IMR-90 (cell line): Measurements from ENCODE around the gene NECTIN4. TPM values are rescaled to one million over a fixed set of nuclear protein-coding genes. Genes with fewer than 3 reads are reported as not detected.

ENCODE experiments used
- ATAC-seq: fragments of 200-7000 bp; cut with Tn5 transposase; 2 replicates; pipeline ENCODE4 v1.9.1; 2020; ENCODE audit warnings: low read depth, mild to moderate bottlenecking, moderate library complexity
- BruUV-seq: library from RNA; stranded (reverse); fragments of 400-500 nt; replicated peaks from 2 replicates; lab custom pipeline; 2021; lab: Mats Ljungman, UMichigan
- CTCF ChIA-PET: fragments of 300-600 bp; formaldehyde crosslinking; extraction: SDS; loops from one replicate; lab custom pipeline; 2021; ENCODE audit warnings: antibody characterized with exemption; lab: Yijun Ruan, JAX
- POLR2A ChIA-PET: fragments of 300-600 bp; sonication (Branson Sonifier 250); formaldehyde crosslinking; loops from one replicate; lab custom pipeline; 2022; ENCODE audit warnings: antibody characterized with exemption; ENCODE audit not compliant: unreplicated experiment; lab: Charles Lee
- DNase-seq: peaks from one replicate; pipeline ENCODE4 v3.0.0; 2013
- H2AFZ ChIP-seq: replicated peaks from 2 replicates; pipeline ENCODE3; 2013; ENCODE audit warnings: low read length, mild to moderate bottlenecking; ENCODE audit not compliant: poor library complexity
- H2AK5ac ChIP-seq: 2 replicates; pipeline ENCODE4 v1.6.1; 2013; ENCODE audit warnings: low read depth, low read length, inconsistent platforms
- H2AK9ac ChIP-seq: replicated peaks from 2 replicates; pipeline ENCODE3; 2013; ENCODE audit warnings: mild to moderate bottlenecking, low read depth, low read length, moderate library complexity; ENCODE audit not compliant: poor library complexity
- H2BK120ac ChIP-seq: 2 replicates; pipeline ENCODE4 v1.6.1; 2013; ENCODE audit warnings: low read depth, low read length, inconsistent platforms
- H2BK15ac ChIP-seq: 3 replicates; pipeline ENCODE4 v1.6.1; 2013; ENCODE audit warnings: low read depth, low read length, inconsistent platforms
- H2BK20ac ChIP-seq: 2 replicates; pipeline ENCODE4 v1.6.1; 2013; ENCODE audit warnings: low read depth, mild to moderate bottlenecking, inconsistent platforms, low read length, moderate library complexity
- H2BK5ac ChIP-seq: 2 replicates; pipeline ENCODE4 v1.6.1; 2013; ENCODE audit warnings: mild to moderate bottlenecking, low read depth, low read length, inconsistent platforms; ENCODE audit not compliant: poor library complexity, severe bottlenecking
- H3K14ac ChIP-seq: replicated peaks from 2 replicates; pipeline ENCODE4 v1.6.1; 2013; ENCODE audit warnings: low read depth, low read length, inconsistent platforms
- H3K18ac ChIP-seq: 2 replicates; pipeline ENCODE4 v1.6.1; 2013; ENCODE audit warnings: low read depth, low read length, control low read depth
- H3K23ac ChIP-seq: 2 replicates; pipeline ENCODE4 v1.6.1; 2013; ENCODE audit warnings: low read depth, low read length, inconsistent platforms
- H3K27ac ChIP-seq: 2 replicates; pipeline ENCODE4 v1.5.1; 2013; ENCODE audit warnings: mild to moderate bottlenecking, control low read depth, low read length; ENCODE audit not compliant: insufficient read depth
- H3K27me3 ChIP-seq: 2 replicates; pipeline ENCODE4 v1.6.1; 2013; ENCODE audit warnings: low read length; ENCODE audit not compliant: control insufficient read depth, insufficient read depth
- H3K36me3 ChIP-seq: 2 replicates; pipeline ENCODE4 v1.6.1; 2013; ENCODE audit warnings: low read length, mixed read lengths; ENCODE audit not compliant: control insufficient read depth, insufficient read depth
- H3K4ac ChIP-seq: 2 replicates; pipeline ENCODE4 v1.6.1; 2013; ENCODE audit warnings: low read depth, low read length, inconsistent platforms
- H3K4me1 ChIP-seq: 2 replicates; pipeline ENCODE4 v1.6.1; 2013; ENCODE audit warnings: low read length, mixed read lengths; ENCODE audit not compliant: control insufficient read depth, insufficient read depth
- H3K4me2 ChIP-seq: 2 replicates; pipeline ENCODE4 v1.6.1; 2013; ENCODE audit warnings: low read depth, mild to moderate bottlenecking, control low read depth, low read length, moderate library complexity
- H3K4me3 ChIP-seq: 2 replicates; pipeline ENCODE4 v1.5.1; 2013; ENCODE audit warnings: low read depth, mild to moderate bottlenecking, control low read depth, low read length, moderate library complexity; ENCODE audit not compliant: insufficient read depth
- H3K56ac ChIP-seq: 2 replicates; pipeline ENCODE4 v1.6.1; 2013; ENCODE audit warnings: low read length, inconsistent platforms; ENCODE audit not compliant: insufficient read depth; ENCODE audit errors: extremely low read depth
- H3K79me1 ChIP-seq, 2 experiments: 2 replicates each; pipeline ENCODE4 v1.6.1; 2013; ENCODE audit warnings: low read length in 2 of 2, inconsistent platforms in 1 of 2, low read depth in 1 of 2
- H3K9ac ChIP-seq: 2 replicates; pipeline ENCODE4 v1.6.1; 2013; ENCODE audit warnings: low read depth, low read length, control low read depth
- H3K9me1 ChIP-seq: 2 replicates; pipeline ENCODE4 v1.6.1; 2013; ENCODE audit warnings: low read length, inconsistent platforms; ENCODE audit not compliant: insufficient read depth
- H3K9me3 ChIP-seq: 2 replicates; pipeline ENCODE4 v1.6.1; 2013; ENCODE audit warnings: low read length; ENCODE audit not compliant: control insufficient read depth, insufficient read depth
- H4K20me1 ChIP-seq: 2 replicates; pipeline ENCODE4 v1.6.1; 2013; ENCODE audit warnings: low read length, inconsistent platforms; ENCODE audit not compliant: insufficient read depth
- H4K5ac ChIP-seq: 2 replicates; pipeline ENCODE4 v1.6.1; 2013; ENCODE audit warnings: mild to moderate bottlenecking, low read depth, low read length, control low read depth
- H4K8ac ChIP-seq, 2 experiments: 2 replicates each; pipeline ENCODE4 v1.6.1; 2013; ENCODE audit warnings: low read depth in 2 of 2, low read length in 2 of 2, control low read depth in 1 of 2, inconsistent platforms in 1 of 2
- H4K91ac ChIP-seq: 2 replicates; pipeline ENCODE4 v1.6.1; 2013; ENCODE audit warnings: low read depth, low read length, inconsistent platforms; ENCODE audit not compliant: insufficient read depth
- BHLHE40 ChIP-seq: fragments of 150-350 bp; IDR thresholded peaks from 2 replicates; pipeline ENCODE4 v1.6.1; 2016; ENCODE audit warnings: mild to moderate bottlenecking, low read depth, low read length
- CHD1 ChIP-seq: IDR thresholded peaks from 2 replicates; pipeline ENCODE4 v1.6.1; 2012; ENCODE audit warnings: low read depth, low read length, improper control_type of control experiment
- FOS ChIP-seq: fragments of 150-350 bp; IDR thresholded peaks from 2 replicates; pipeline ENCODE4 v1.6.1; 2016; ENCODE audit warnings: low read depth, low read length
- MAFK ChIP-seq: IDR thresholded peaks from 2 replicates; pipeline ENCODE4 v1.6.1; 2012; ENCODE audit warnings: low read depth, low read length, improper control_type of control experiment
- MAZ ChIP-seq: IDR thresholded peaks from 2 replicates; pipeline ENCODE4 v1.6.1; 2012; ENCODE audit warnings: low read depth, mild to moderate bottlenecking, low read length, improper control_type of control experiment, moderate library complexity, borderline replicate concordance
- WGBS, 2 experiments: methylation state at CpG; one replicate each; pipeline versions ENCODE4 v1.1.5 to v1.1.7; 2013; ENCODE audit warnings: missing lambda C conversion rate in 2 of 2; ENCODE audit not compliant: insufficient read length in 1 of 2; ENCODE audit errors: extremely low coverage in 2 of 2; 5-methylcytosine and 5-hydroxymethylcytosine counted together
- dilution Hi-C: fragments of 300-500 bp; cut with HindIII; formaldehyde crosslinking; loops from one replicate; pipeline ENCODE4 v1.14.3; 2018; ENCODE audit warnings: low sequenced_read_pairs; ENCODE audit not compliant: unreplicated experiment
- in situ Hi-C: fragments of 300-500 bp; cut with MboI; formaldehyde crosslinking; loops from 3 replicates; pipeline ENCODE4 v1.14.3; 2019; ENCODE audit warnings: low sequenced_read_pairs, inconsistent platforms, mixed read lengths
- intact Hi-C: fragments of 100-400 bp; cut with micrococcal nuclease; formaldehyde crosslinking; loops from 2 replicates; pipeline ENCODE4 v1.10.0; 2022
- polyA plus RNA-seq, 3 experiments: library from polyadenylated mRNA; depleted of rRNA; stranded (reverse); fragments of >200 nt; gene quantifications; 2 replicates each; pipeline ENCODE4 v1.2.3, GENCODE V29; 2012; ENCODE audit warnings: low replicate concordance in 1 of 3
- total RNA-seq: library from RNA; depleted of rRNA; stranded (reverse); fragments of >200 nt; gene quantifications from 2 replicates; pipeline ENCODE4 v1.2.3, GENCODE V29; 2012

The NECTIN4 gene
- total and polyA plus RNA-seq, 2 of the 4 experiments (the other 2 are of a cell fraction): 0.18 to 0.24 TPM

DNA sequence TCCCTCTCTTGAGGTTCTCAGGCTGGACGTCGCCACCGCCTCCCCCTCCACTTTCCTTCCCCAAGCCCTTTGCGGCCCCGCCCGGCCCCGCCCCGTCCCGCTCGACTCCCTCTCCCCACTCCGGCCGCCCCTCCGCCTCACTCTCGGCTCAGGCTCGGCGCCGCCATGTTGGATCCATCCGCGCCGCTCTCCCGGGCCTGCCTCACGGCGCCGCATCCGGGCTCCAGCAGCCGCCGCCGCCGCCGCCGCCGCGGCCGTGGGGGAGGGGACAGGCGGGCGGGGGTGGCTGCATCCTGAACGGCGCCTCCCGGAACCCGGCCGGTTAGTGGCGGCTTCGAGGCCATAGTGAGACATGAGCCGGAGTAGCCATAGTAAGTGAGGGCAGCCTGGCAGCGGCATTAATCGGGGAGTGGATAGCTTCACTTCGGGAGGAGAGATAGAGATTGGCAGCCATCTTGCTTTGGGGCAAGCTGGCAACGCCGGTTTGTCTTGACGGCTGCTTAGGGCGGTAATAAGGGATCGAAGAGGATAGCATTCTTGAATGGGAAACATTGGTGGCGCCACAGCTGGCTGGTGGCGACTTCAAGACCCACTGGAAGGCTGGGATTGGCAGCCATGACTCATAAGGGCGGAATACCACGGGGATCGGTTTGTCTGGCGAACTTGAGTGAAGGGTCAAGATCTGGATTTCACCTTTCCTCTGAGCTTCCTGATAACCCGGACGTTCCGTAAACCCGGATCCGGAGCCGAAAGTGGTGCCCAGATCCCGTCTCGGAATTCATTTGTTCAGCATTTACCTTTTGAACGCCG lies 43.3 kb upstream of the NECTIN4 start, which contains the start of gene DEDD:
DEDD (minus strand) TSS at position 258 of the 810 bp plus-strand sequence. CDS start 8,205 bp downstream, outside the sequence.
- Histone ChIP-seq H4K8ac (peak within 1 kb of the TSS; percentile 86 to 93), H4K5ac (peak within 1 kb of the TSS; percentile 80)
- in situ Hi-C loops: no loop called here

More for the DNA sequence above, 43.3 kb upstream of the NECTIN4 start, which contains the start of gene DEDD:
- H3K27me3 ChIP-seq: no peaks in the 10 kb centered on the region
- DNase-seq: peak; percentile 96
- peak within 1 kb of the TSS; percentile 90 for H2AK5ac ChIP-seq
- H2AK9ac ChIP-seq: peak within 1 kb of the TSS; percentile 99
- H2BK20ac ChIP-seq: peak within 1 kb of the TSS; percentile 40; the same call in 1 of the 2 replicates
- no peaks in the 10 kb centered on the region; the same call in 1 of the 2 replicates for H3K4me1 ChIP-seq
- H3K9me3 ChIP-seq: no peaks in the 10 kb centered on the region
- peaks cover 22 to 83% of the 10 kb centered on the region in 2 experiments for H3K79me1 ChIP-seq
- H3K23ac ChIP-seq: peak within 1 kb of the TSS; percentile 99
- peaks cover 12% of the 10 kb centered on the region for H3K36me3 ChIP-seq
- H3K56ac ChIP-seq: peak within 1 kb of the TSS; percentile 92
- WGBS, 2 experiments: 0% methylated on average over 20 of the region's 68 CpGs; no CpG with 5 or more reads in 1 of the 2 experiments
- peak within 1 kb of the TSS; percentile 78; the same call in 2 of the 3 replicates for H2BK15ac ChIP-seq
- H4K20me1 ChIP-seq: no peaks in the 10 kb centered on the region
- H3K9ac ChIP-seq: peak within 1 kb of the TSS; percentile 93
- TF ChIP-seq FOS (no peak), CHD1 (no peak), MAZ (peak; percentile 89; the same call in 1 of the 2 replicates), BHLHE40 (0 out of 2 replicates have a peak, but pooled peaks have one; percentile 1), MAFK (no peak)
- intact Hi-C loops: loop anchor here (1.0 kb wide), 1 partner anchor 14 kb away; the partner anchor contains the start of genes NIT1 and PFDN2
- H3K27ac ChIP-seq: peak within 1 kb of the TSS; percentile 90
- H3K14ac ChIP-seq: peak within 1 kb of the TSS; percentile 88
- peak within 1 kb of the TSS; percentile 98 for H3K4me2 ChIP-seq
- ChIA-PET CTCF (no interaction called here), POLR2A (interaction anchor here (0.6 to 1.5 kb wide), 3 partner anchors 9 to 93 kb away, joined by 6 to 9 read pairs (median 8); partner anchors contain the start of genes NIT1 and PFDN2)
- no TSS peak for BruUV-seq
- peak within 1 kb of the TSS; percentile 97 for H3K4ac ChIP-seq
- peaks cover 5% of the 10 kb centered on the region for H3K9me1 ChIP-seq
- H3K18ac ChIP-seq: peak within 1 kb of the TSS; percentile 80
- peak within 1 kb of the TSS; percentile 94 for H4K91ac ChIP-seq
- H3K4me3 ChIP-seq: peak within 1 kb of the TSS; percentile 72
- H2BK120ac ChIP-seq: peak within 1 kb of the TSS; percentile 63
- peak within 1 kb of the TSS; percentile 87 for H2BK5ac ChIP-seq
- dilution Hi-C loops: no loop called here
- ATAC-seq: peak; percentile 91
- peak within 1 kb of the TSS; percentile 91 for H2AFZ ChIP-seq
